Measurements from ENCODE around the gene SEMA4F.

GRCh38 chr2:74606927-74607326 is 47.1 kb upstream of the SEMA4F start:
- TF ChIP-seq POLR2A (IDR thresholded peaks at IDR 0.05) (no peak), CTCF (IDR thresholded peaks at IDR 0.05) (no peak)
